KBM-7 (cell line): Measurements from ENCODE around the gene LAMB4.
A peak's percentile ranks its signal among the peaks of the same experiment; 100 is the strongest.

Experiments
- DNase-seq: peaks from one replicate; pipeline ENCODE4 v3.0.0-alpha.2; 2015
- in situ Hi-C: fragments of 300-500 bp; cut with MboI; formaldehyde crosslinking; loops from 2 replicates; pipeline ENCODE4 v1.14.3; 2020; ENCODE audit warnings: low sequenced_read_pairs, low pct_unique_long_range_greater_than_20kb, mixed read lengths

LAMB4 gene

GRCh38 chr7:108130261-108130660, at the start of gene LAMB4:
TSS of gene LAMB4 (minus strand) at chr7:108130361. CDS start at chr7:108123164, 7,197 bp downstream.
- in situ Hi-C loops, result no loop called here
- DNase-seq, result no peak

DNA sequence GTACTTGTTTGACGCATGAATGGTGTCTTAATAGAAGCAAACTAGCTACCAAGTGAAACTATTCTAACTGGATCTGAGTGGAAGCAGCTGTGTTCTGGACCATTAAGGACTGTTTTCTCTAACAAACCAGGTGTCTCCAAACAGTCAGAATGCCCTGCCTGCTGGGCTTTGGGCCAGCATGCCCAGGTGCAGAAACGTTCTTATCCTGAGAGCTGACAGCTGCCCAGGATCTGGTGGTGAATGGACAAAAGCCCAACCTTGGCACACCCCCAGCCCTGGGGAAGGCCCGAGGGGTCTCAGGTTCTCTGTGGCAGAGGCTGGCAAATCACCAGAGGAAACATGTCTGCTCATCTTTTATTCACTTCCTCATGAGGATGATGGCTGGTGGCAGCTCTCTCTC, 48.2 kb upstream of the LAMB4 start:
- no peak for DNase-seq
- in situ Hi-C loops, result loop anchor here (25.0 kb wide), 1 partner anchor 284 kb away; the partner anchor contains the start of gene NRCAM

DNA sequence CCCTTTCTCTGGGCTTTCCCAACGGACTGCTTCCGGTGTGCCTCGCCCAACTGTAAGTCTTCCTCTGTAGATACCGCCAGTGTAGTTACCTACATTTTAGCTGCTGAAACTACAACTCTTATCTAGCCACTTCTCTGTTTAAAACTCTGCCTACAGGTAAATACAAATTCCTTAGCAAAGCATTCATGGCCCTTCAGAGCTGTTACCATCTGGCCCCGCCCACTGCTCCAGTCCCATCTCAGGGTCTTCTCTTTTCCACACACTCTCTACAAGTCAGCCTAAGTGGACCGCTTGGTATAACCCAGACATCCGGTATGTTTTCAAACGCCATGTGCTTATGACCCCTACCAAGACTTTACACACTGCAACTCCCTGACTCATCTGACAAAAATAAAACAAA, 41.0 kb upstream of the LAMB4 start:
- in situ Hi-C loops, result no loop called here
- DNase-seq, result no peak

DNA sequence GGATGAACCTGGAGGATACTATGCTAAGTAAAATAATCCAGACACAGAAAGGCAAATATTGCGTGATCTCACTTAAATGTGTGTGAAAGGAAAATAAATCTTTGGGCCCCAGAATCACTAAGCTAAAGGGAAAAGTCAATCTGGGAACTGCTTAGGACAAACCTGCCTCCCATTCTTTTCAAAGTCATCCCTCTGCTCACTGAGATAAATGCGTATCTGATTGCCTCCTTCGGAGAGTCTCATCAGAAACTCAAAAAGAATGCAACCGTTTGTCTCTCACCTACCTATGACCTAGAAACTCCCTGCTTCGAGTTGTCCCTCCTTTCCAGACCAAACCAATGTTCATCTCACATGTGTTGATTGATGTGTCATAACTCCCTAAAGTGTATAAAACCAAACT, 40.1 kb upstream of the LAMB4 start:
- in situ Hi-C loops, result no loop called here

DNA sequence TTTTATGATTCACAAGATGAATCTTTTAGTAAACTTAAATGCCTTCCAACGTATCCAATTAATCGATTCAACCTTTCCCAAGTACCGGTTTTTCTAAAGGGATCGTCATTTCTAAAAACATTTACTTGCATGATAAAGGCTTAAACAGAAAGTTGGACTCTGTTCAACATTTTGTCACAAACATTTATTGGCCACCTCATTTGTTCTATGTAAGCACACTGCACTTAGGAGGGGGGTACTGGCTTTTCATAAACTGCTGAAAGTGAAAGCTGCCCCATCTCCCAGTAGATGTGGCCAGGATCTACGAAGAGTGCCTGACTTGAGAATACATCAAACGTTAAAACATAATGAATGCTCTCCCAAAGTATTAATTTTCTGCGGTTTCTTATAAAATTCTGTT, 37.3 kb upstream of the LAMB4 start:
- no peak for DNase-seq
- in situ Hi-C loops, result no loop called here

More for the DNA sequence above, 40.1 kb upstream of the LAMB4 start:
- DNase-seq, result no peak

GRCh38 chr7:108166687-108167086, 36.5 kb upstream of the LAMB4 start:
- in situ Hi-C loops, result no loop called here
- DNase-seq, result no peak

DNA sequence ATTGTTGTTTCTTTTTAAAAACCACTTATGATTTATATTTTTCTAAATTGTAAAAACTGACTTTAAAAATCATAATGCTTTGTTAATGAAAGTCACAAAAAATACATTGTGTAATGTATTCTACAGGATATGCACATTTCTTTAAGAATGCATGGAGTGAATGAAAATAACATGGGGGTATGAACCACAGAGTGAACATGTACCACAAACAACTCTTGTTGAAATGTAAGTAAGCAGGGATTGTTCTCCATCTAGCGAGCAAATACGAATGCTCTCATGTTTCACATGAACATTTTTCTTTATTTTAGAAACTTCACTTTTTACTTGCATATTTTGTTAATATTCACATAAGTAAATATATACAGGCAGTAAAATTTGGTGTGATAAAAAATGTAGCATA, 35.6 kb upstream of the LAMB4 start:
- in situ Hi-C loops, result no loop called here
- no peak for DNase-seq

DNA sequence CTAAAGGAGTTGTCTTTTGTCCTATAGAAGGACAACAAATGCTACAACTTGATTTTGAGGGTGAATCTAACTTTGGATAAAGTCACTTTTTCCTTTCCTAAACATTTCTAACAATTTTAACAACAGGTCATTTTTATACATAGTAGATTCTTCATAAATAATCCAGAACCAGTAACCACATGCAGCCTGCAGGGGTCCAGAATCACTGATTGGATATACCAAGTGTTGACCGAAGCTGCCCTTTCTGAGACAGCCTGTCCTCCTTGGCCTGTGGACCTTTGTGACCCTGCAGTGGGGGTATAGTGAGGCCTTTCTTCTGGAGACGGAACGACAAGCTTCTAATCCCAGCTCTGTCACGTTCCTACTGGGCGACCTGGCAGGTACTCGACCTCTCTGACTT, 34.8 kb upstream of the LAMB4 start:
- DNase-seq, result no peak
- in situ Hi-C loops, result no loop called here

- in situ Hi-C loops, result no loop called here
- DNase-seq, result no peak
Observed at GRCh38 chr7:108164342-108164741, 34.2 kb upstream of the LAMB4 start.

DNA sequence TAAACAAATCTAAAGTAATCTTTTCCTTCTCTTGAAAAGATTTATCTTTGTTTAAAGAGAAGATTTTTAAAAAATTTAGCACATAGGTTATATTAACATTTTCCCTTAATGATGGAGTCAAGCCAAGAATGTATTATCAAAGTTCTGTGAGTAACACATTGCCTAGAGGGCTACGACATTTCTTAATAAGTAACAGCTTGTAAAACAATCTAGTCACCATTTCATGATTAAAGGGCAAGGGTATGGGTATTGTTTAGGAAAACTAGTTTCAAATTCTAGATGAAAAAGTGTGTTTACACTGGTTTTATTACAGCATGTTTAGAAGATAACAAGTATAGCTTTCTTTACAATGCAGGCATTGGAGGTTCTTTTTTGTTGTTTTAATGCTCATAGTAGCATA, 28.6 kb upstream of the LAMB4 start:
- in situ Hi-C loops, result no loop called here
- DNase-seq, result no peak

GRCh38 chr7:108157606-108158335, 27.6 kb upstream of the LAMB4 start:
- in situ Hi-C loops, result no loop called here

GRCh38 chr7:108156897-108157605, 26.9 kb upstream of the LAMB4 start:
- peak; percentile 15 for DNase-seq
- in situ Hi-C loops, result no loop called here

More at GRCh38 chr7:108157606-108158335, 27.6 kb upstream of the LAMB4 start:
- DNase-seq, result no peak

DNA sequence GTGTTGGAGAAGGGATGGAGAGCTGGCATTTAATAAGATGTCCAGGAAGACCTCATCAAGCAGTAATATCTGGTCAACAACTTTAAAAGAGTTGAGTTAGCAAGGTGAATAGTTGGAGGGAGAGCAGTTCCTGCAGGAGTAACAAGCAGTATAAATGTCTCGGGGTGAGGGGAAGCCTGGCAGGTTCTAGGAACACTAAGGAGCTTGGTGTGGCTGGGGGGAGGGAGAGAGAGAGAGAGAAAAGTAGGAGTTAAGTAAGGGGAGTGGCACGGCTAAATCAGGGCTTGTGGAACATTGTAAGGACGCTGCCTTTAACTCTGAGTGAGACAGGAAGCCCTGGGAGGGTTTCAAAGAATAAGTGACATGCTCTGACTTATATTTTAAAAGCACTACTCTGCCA, 22.0 kb upstream of the LAMB4 start:
- in situ Hi-C loops, result no loop called here

GRCh38 chr7:108149908-108150307, 19.7 kb upstream of the LAMB4 start:
- in situ Hi-C loops, result no loop called here
- peak; percentile 40 for DNase-seq

More for the DNA sequence above, 22.0 kb upstream of the LAMB4 start:
- DNase-seq, result no peak

DNA sequence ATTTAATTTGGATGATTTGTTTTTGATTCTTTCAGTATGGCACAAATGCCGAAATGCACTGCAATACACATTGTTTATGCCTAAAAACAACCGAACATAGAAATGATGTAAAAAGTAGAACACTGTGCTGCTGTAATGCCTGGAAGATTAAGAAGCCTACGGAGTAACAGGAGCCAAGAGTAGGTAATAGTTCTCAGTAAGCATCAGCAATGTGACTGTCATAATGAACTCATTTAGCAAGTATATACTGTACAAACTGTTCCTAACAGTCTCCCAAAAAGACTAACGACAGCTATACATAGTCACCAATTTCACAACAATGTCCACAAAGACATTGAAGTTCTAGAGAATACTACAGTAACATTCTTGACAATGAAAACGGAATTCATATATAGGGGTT, 19.0 kb upstream of the LAMB4 start:
- in situ Hi-C loops, result no loop called here
- DNase-seq, result no peak

- in situ Hi-C loops, result no loop called here
- DNase-seq, result no peak
Observed at GRCh38 chr7:108147031-108147563, 16.9 kb upstream of the LAMB4 start.

- peak; percentile 81 for DNase-seq
- in situ Hi-C loops, result no loop called here
Observed at GRCh38 chr7:108146070-108146842, 16.1 kb upstream of the LAMB4 start.

GRCh38 chr7:108145401-108145800, 15.2 kb upstream of the LAMB4 start:
- DNase-seq, result no peak
- in situ Hi-C loops, result no loop called here

DNA sequence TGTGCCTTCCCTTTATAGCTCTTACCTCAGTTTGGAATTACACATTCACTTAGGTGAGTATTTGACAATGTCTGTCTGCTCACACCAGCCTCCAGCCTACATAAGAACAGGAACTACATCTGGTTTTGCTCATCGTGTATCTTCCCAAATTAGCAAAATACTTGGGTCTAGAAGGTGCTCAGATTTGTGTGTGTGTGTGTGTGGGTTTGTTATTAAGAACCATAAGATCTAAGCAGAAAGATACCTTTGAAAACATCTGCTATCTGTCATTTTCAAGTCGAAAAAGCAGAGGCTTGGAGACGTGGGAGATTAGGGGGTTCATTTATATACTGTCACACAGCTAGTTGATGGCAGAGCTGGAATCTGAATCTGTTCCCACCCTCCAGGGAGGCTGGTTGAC, 14.8 kb upstream of the LAMB4 start:
- in situ Hi-C loops, result no loop called here

More for the DNA sequence above, 14.8 kb upstream of the LAMB4 start:
- no peak for DNase-seq
